HL-60 (cell line): ENCODE measurements around the gene GALNT7.

Source experiments
- DNase-seq, 2 experiments: peaks; one replicate each; pipeline ENCODE4 v3.0.0-alpha.2; 2010 to 2020; ENCODE audit warnings: low read depth in 1 of 2, low spot score in 1 of 2
- H3K27ac ChIP-seq: fragments of 250-450 bp; sonication (Bioruptor Pico); replicated peaks from 2 replicates; pipeline ENCODE4 v1.5.1; 2020; ENCODE audit warnings: mild to moderate bottlenecking, moderate library complexity
- H3K27me3 ChIP-seq: fragments of 250-450 bp; sonication (Bioruptor Pico); 2 replicates; pipeline ENCODE4 v1.5.1; 2021; ENCODE audit warnings: mild to moderate bottlenecking, moderate library complexity; ENCODE audit not compliant: insufficient read depth, poor library complexity, severe bottlenecking
- H3K4me3 ChIP-seq: replicated peaks from 2 replicates; pipeline ENCODE4 v1.5.1; 2011; ENCODE audit warnings: mild to moderate bottlenecking, control low read depth, low read length; ENCODE audit not compliant: insufficient read depth
- GABPA ChIP-seq: IDR thresholded peaks from 2 replicates; pipeline ENCODE4 v1.6.1; 2012; ENCODE audit warnings: low read depth
- POLR2AphosphoS5 ChIP-seq: IDR thresholded peaks from 2 replicates; pipeline ENCODE4 v1.6.1; 2012; ENCODE audit warnings: low read depth
- REST ChIP-seq: IDR thresholded peaks from 2 replicates; pipeline ENCODE4 v1.6.1; 2012; ENCODE audit warnings: low read depth; ENCODE audit not compliant: insufficient replicate concordance
- SPI1 ChIP-seq: IDR thresholded peaks from 2 replicates; pipeline ENCODE4 v1.6.1; 2012; ENCODE audit warnings: low read depth, mild to moderate bottlenecking, borderline replicate concordance
- TF ChIP-seq, protein P1 (sequence below): IDR thresholded peaks from one replicate; pipeline ENCODE4 v1.5.1; 2011; ENCODE audit warnings: low read length, control low read depth, inconsistent platforms; ENCODE audit not compliant: insufficient read depth

The GALNT7 gene

GRCh38 chr4:173146456-173146855, 22.2 kb upstream of the GALNT7 start:
- no peak overlapping the region for H3K4me3 ChIP-seq
- TF ChIP-seq REST (no peak), POLR2AphosphoS5 (no peak), SPI1 (no peak), GABPA (no peak)
- TF ChIP-seq, protein P1, sequence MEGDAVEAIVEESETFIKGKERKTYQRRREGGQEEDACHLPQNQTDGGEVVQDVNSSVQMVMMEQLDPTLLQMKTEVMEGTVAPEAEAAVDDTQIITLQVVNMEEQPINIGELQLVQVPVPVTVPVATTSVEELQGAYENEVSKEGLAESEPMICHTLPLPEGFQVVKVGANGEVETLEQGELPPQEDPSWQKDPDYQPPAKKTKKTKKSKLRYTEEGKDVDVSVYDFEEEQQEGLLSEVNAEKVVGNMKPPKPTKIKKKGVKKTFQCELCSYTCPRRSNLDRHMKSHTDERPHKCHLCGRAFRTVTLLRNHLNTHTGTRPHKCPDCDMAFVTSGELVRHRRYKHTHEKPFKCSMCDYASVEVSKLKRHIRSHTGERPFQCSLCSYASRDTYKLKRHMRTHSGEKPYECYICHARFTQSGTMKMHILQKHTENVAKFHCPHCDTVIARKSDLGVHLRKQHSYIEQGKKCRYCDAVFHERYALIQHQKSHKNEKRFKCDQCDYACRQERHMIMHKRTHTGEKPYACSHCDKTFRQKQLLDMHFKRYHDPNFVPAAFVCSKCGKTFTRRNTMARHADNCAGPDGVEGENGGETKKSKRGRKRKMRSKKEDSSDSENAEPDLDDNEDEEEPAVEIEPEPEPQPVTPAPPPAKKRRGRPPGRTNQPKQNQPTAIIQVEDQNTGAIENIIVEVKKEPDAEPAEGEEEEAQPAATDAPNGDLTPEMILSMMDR, result no peak
- H3K27ac ChIP-seq, result no peak overlapping the region
- no peak for DNase-seq
- no peaks in the 10 kb centered on the region for H3K27me3 ChIP-seq

GRCh38 chr4:173151496-173151895, 17.1 kb upstream of the GALNT7 start:
- Histone ChIP-seq H3K27ac (no peak overlapping the region), H3K27me3 (no peaks in the 10 kb centered on the region), H3K4me3 (no peak overlapping the region)
- TF ChIP-seq GABPA (no peak), POLR2AphosphoS5 (no peak), REST (no peak), SPI1 (no peak)
- TF ChIP-seq, protein P1, result no peak
- no peak for DNase-seq

GRCh38 chr4:173152104-173152503, 16.5 kb upstream of the GALNT7 start:
- TF ChIP-seq, protein P1, result no peak
- TF ChIP-seq POLR2AphosphoS5, result no peak
- TF ChIP-seq REST, result peak; percentile 40
- no peak for TF ChIP-seq GABPA
- TF ChIP-seq SPI1, result no peak
- no peaks in the 10 kb centered on the region for H3K27me3 ChIP-seq
- DNase-seq, result no peak
- H3K4me3 ChIP-seq, result no peak overlapping the region
- no peak overlapping the region for H3K27ac ChIP-seq
